Fibroblast of villous mesenchyme (primary cell): Measurements from ENCODE around the gene RGS3. TPM values are rescaled to one million over a fixed set of nuclear protein-coding genes. Genes with fewer than 3 reads are reported as not detected.
A peak's percentile ranks its signal among the peaks of the same experiment; 100 is the strongest.
"Not testable (repeated sequence)": the region's sequence is repeated elsewhere in the genome, so short reads cannot be mapped to it uniquely, and the experiment has no call there.

Source experiments
- DNase-seq: peaks from one replicate; pipeline ENCODE4 v3.0.0-alpha.2; 2010; ENCODE audit warnings: low read depth
- H3K4me3 ChIP-seq: 2 replicates; pipeline ENCODE4 v1.5.1; 2011; ENCODE audit warnings: low read depth, mild to moderate bottlenecking, low read length
- total RNA-seq: library from RNA; depleted of rRNA; stranded (reverse); fragments of >200 nt; gene quantifications from 2 replicates; pipeline ENCODE4 v1.2.3, GENCODE V29; 2012
- TF ChIP-seq, protein P1 (sequence below): IDR thresholded peaks from 2 replicates; pipeline ENCODE4 v1.5.1; 2012; ENCODE audit warnings: low read depth, mild to moderate bottlenecking, low read length; ENCODE audit not compliant: insufficient read depth

RGS3 gene
- total RNA-seq, 1 donor: 37.1 TPM

DNA sequence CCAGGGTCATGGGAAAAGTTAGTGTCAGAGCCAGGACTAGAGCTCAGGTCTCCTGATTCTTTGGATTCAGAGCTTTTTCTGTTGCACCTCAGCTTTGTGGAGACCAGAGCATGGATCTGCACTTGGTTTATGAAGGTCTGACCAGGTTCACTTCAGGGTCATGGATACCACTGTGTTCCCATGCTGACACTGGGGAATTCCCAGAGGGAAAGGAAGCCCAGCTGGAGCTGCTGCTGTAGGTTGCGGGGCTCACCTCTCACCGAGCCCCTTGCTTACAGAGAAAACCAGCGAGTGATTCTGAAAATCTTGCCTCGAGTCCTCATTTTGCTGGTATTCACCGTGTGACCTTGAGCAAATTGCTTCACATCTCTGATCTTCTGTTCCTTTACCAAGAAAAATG, 83.0 kb downstream of the RGS3 start:
- DNase-seq: no peak
- H3K4me3 ChIP-seq: no peak overlapping the region
- TF ChIP-seq, protein P1, sequence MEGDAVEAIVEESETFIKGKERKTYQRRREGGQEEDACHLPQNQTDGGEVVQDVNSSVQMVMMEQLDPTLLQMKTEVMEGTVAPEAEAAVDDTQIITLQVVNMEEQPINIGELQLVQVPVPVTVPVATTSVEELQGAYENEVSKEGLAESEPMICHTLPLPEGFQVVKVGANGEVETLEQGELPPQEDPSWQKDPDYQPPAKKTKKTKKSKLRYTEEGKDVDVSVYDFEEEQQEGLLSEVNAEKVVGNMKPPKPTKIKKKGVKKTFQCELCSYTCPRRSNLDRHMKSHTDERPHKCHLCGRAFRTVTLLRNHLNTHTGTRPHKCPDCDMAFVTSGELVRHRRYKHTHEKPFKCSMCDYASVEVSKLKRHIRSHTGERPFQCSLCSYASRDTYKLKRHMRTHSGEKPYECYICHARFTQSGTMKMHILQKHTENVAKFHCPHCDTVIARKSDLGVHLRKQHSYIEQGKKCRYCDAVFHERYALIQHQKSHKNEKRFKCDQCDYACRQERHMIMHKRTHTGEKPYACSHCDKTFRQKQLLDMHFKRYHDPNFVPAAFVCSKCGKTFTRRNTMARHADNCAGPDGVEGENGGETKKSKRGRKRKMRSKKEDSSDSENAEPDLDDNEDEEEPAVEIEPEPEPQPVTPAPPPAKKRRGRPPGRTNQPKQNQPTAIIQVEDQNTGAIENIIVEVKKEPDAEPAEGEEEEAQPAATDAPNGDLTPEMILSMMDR: no peak

DNA sequence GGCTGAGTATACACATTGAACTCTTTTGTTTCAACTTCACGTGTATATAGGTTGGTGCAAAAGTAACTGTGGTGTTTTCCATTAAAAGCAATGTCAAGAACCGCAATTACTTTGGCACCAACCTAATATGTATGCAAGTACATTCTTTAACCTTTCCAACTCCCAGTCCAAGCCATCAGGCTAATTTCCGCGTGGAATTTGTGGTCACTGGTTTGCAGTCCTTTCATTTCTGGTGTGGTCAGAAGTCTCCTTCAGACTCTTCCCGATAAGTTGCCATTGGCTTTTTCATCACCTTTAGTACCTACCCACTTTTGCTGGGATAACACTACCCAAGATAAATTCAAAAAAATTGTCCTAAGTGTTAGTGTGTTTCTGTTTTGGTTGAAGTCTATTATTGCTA, 84.0 kb downstream of the RGS3 start:
- TF ChIP-seq, protein P1: no peak
- H3K4me3 ChIP-seq: no peak overlapping the region
- no peak for DNase-seq

DNA sequence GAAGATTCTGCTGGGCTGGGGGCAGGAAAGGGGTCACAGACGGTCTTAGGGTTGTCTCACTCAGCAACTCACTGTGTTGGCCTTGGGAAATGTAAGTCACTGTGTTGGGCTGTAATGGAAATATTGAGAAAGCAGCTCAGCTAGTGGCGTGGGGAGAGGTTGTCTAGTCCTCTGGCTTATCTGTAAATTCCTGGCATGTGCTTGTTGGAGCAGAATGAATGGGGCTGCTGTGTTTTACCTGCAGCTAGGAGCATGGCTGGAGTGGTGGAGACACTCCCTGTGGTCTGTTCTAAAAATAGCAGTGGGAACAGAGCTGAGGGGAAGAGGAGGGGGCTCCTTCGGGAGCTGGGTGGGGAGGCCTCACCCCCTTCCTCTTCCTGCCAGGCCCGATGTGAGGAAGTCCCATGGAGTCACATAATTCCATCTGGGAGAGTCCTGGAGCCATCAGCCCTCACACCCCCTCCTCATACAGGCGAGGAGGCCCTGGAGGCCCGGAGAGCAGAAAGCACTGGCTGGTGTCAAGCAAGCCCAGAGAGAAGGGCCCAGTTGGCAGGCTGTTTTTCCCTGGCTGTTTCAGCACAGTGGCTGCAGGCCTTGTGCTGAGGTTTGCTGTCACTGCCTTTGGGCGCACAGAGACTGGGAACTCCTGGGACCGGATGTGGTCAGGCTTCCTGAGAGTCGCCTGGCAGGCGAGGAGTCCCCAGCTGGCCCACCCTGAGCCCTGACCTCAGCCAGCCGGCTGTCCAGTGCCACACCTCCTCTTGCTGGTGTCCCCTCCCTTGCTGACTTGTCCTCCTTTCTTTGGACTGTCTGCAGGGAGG, 84.9 kb downstream of the RGS3 start:
- peak; percentile 66 for DNase-seq
- TF ChIP-seq, protein P1: no peak

DNA sequence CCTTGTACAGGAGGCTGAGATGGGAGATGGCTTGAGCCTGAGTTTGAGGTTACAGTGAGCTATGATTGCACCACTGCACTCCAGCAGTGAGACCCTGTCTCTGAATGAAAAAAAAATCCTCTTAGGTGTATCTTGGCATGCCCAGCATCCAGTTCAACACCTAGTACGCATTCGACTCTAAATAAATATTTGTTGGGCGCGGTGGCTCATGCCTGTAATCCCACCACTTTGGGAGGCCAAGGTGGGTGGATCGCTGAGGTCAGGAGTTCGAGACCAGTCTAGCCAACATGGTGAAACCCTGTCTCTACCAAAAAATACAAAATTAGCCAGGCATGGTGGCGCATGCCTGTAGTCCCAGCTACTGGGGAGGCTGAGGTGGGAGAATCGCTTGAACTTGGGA, 86.4 kb downstream of the RGS3 start:
- DNase-seq, H3K4me3 ChIP-seq: not testable (repeated sequence)

More for the DNA sequence above, 84.9 kb downstream of the RGS3 start:
- no peak overlapping the region for H3K4me3 ChIP-seq

DNA sequence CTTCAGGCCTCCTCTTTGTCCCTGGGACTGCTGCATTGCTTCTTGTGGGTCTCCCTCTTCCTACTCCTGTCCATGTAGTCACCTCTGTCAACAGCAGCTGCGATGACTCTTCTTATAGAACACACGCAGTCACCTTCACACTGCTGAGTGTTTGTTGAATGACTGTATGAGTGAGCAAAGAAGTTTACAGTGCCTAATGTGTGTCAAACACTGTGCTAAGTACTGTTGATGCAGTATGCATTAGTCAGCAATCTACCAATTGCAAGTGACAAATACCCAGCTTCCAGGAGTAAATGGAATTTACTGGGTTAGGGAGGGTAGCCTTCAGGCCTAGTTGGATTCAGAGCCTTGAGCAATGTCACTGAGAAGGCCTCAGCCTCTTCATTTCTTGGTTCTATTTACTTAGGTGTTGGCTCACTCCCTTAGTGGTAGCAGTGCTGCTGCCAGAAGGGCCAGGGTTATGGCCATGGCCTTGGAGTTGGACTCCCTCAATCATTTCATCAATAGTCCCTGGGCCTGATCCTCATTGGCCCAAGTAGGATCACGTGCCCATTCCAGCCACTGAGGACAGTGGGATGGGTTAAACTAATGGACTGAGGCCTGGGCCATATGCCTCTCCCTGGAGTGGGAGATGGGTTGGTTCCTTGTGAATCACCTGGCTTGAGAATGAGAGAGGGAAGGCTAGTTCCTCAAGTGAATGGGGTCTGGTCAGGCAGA, 93.5 kb downstream of the RGS3 start:
- DNase-seq: no peak
- H3K4me3 ChIP-seq: no peak overlapping the region
- TF ChIP-seq, protein P1: no peak

DNA sequence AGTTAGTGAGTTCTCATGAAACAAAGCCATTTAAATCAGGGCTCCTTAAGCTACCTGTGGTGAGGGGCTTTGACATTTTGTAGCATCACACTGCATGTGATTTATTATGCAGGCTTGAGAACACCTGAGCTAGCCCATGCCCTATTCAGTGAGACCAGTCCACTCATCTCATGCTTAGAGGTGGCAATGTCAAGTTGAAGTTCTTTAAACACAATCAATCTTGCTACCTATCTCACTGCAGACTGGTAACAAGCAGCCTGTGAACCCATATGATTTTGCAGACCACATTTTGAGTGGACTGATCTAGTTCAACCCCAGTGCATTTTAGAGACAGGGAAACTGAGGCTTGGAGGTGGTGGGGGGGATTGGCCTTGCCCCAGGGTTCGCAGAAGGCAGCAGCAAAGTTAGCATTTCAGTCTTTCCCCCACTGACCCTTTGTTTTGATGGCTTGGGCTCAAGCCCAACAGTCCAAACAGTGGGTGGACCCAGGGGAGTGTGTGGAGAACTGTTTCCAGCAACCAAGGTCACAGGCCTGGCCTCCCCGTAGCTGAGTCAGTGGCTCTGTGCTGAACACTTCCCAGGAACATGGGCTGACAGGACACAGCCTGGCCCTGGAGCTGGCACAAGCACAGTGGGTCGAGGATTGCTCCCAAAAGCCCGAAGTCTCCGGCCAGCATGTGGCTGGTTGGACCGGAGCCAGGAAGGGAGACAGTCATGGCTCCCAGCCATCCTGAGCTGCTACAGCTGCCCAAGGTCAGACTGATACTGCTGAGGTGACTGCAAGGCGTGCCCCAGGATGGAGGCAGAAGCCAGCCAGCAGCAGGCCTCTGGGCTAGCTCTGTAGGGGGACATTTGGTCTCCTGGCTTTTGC, 95.3 kb downstream of the RGS3 start:
- TF ChIP-seq, protein P1: no peak
- peak; percentile 80 for DNase-seq
- H3K4me3 ChIP-seq: no peak overlapping the region
